ENCODE data around the gene CPAMD8. TPM values are rescaled to one million over a fixed set of nuclear protein-coding genes. Genes with fewer than 3 reads are reported as not detected.
A peak's percentile ranks its signal among the peaks of the same experiment; 100 is the strongest.
"Not testable (repeated sequence)": the region's sequence is repeated elsewhere in the genome, so short reads cannot be mapped to it uniquely, and the experiment has no call there.

Gene CPAMD8
- total and polyA plus RNA-seq, 9 of the 15 experiments (the other 6 are each of a cell fraction or from before 2014, with no cell fraction given) = 0.20 to 2.1 (median 1.3) TPM

GRCh38 chr19:17024941-17025340 is 1.7 kb downstream of the CPAMD8 start:
- peaks cover 19 to 34% of the 10 kb centered on the region in 2 experiments; a peak in 4 of 5 replicates for H3K27me3 ChIP-seq (ENCODE audit: control insufficient read depth in 2 of 2, insufficient read depth in 2 of 2, low read length in 2 of 2)
- CTCF ChIA-PET (ENCODE audit: low intra/inter-chr PET ratio); H3K9me1 ChIP-seq (ENCODE audit: control insufficient read depth, insufficient read depth, low read length); intact Hi-C loops (cut with micrococcal nuclease); H3K4me3 ChIP-seq; H3K36me3 ChIP-seq (ENCODE audit: control insufficient read depth, insufficient read depth, low read length); H2AFZ ChIP-seq (ENCODE audit: low read depth, low read length); H3K4me1 ChIP-seq (replicated peaks in 1 of 2; ENCODE audit: control insufficient read depth in 2 of 2, insufficient read depth in 2 of 2, low read length in 2 of 2); ATAC-seq; BruUV-seq (replicated peaks); in situ Hi-C loops (cut with MboI); FAIRE-seq; H3K27ac ChIP-seq (ENCODE audit: extremely low read depth, low read depth, low read length); H3K9ac ChIP-seq (ENCODE audit: insufficient read depth in 1 of 2, low read depth in 2 of 2, low read length in 2 of 2); H3K4me2 ChIP-seq (ENCODE audit: insufficient read depth, low read length); H3K79me2 ChIP-seq (ENCODE audit: control insufficient read depth, insufficient read depth, low read length); H3K9me3 ChIP-seq (replicated peaks; ENCODE audit: control insufficient read depth, insufficient read depth, low read depth, low read length); DNase-seq (ENCODE audit: extremely low read depth in 1 of 4, low spot score in 3 of 4); H4K20me1 ChIP-seq (replicated peaks; ENCODE audit: control insufficient read depth, insufficient read depth, low read length): not testable (repeated sequence)
- POLR2A ChIA-PET = interaction anchor here (0.6 kb wide), 1 partner anchor 244 kb away, joined by 3 read pairs; no protein-coding TSS in a partner anchor
- whole genome bisulfite sequencing (ENCODE audit: insufficient coverage, low coverage, missing lambda C conversion rate) = 3% methylated on average over 8 of the region's 8 CpGs
- TF ChIP-seq, protein P1, sequence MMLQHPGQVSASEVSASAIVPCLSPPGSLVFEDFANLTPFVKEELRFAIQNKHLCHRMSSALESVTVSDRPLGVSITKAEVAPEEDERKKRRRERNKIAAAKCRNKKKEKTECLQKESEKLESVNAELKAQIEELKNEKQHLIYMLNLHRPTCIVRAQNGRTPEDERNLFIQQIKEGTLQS (IDR thresholded peaks at IDR 0.05) = peak; percentile 17; the same call in 1 of the 2 replicates
- TF ChIP-seq, protein P1 (CRISPR knock-in tag; conservative IDR thresholded peaks at IDR 0.05) = not testable (repeated sequence)
- TF ChIP-seq EGR1 (conservative IDR thresholded peaks at IDR 0.05) (peak; percentile 19; the same call in 1 of the 2 replicates), FOSL1 (tag; conservative IDR thresholded peaks at IDR 0.05) (peak; percentile 23; the same call in 1 of the 2 replicates)

- TF ChIP-seq ZNF583 (CRISPR knock-in tag; IDR thresholded peaks at IDR 0.05) (peak; percentile 97), RBM39 (optimal IDR thresholded peaks at IDR 0.05; ENCODE audit: low read depth, low read length) (no peak)
- ATAC-seq = no peak
- ChIA-PET CTCF (ENCODE audit: low intra/inter-chr PET ratio) (no interaction called here), POLR2A (no interaction called here)
- H3K9me1 ChIP-seq (ENCODE audit: control insufficient read depth, insufficient read depth, low read length) = no peaks in the 10 kb centered on the region
- no peak overlapping the region for H2AFZ ChIP-seq (ENCODE audit: low read depth, low read length)
- H3K4me2 ChIP-seq (ENCODE audit: insufficient read depth, low read length) = no peak overlapping the region
- peaks cover 18 to 30% of the 10 kb centered on the region in 2 experiments; a peak in 4 of 5 replicates for H3K27me3 ChIP-seq (ENCODE audit: control insufficient read depth in 2 of 2, insufficient read depth in 2 of 2, low read length in 2 of 2)
- no peaks in the 10 kb centered on the region for H3K79me2 ChIP-seq (ENCODE audit: control insufficient read depth, insufficient read depth, low read length)
- 0% methylated on average over 3 of the region's 3 CpGs for WGBS (ENCODE audit: insufficient coverage, low coverage, missing lambda C conversion rate)
- no peak overlapping the region for H3K4me3 ChIP-seq
- no TSS peak for BruUV-seq (replicated peaks)
- H3K4me1 ChIP-seq (replicated peaks in 1 of 2; ENCODE audit: control insufficient read depth in 2 of 2, insufficient read depth in 2 of 2, low read length in 2 of 2) = peaks cover 0 to 3% of the 10 kb centered on the region in 2 experiments; a peak in 2 of 5 replicates
- no peak overlapping the region for H3K9ac ChIP-seq (ENCODE audit: insufficient read depth in 1 of 2, low read depth in 2 of 2, low read length in 2 of 2)
- H3K27ac ChIP-seq (ENCODE audit: extremely low read depth, low read depth, low read length) = no peak overlapping the region
- peaks cover 2% of the 10 kb centered on the region; the same call in 1 of the 2 replicates for H3K9me3 ChIP-seq (replicated peaks; ENCODE audit: control insufficient read depth, insufficient read depth, low read depth, low read length)
- no peak for FAIRE-seq
- no peaks in the 10 kb centered on the region for H3K36me3 ChIP-seq (ENCODE audit: control insufficient read depth, insufficient read depth, low read length)
- intact Hi-C loops (cut with micrococcal nuclease) (no loop called here), in situ Hi-C loops (cut with MboI) (no loop called here)
- DNase-seq (ENCODE audit: extremely low read depth in 1 of 4, low spot score in 3 of 4) = no peak
- no peaks in the 10 kb centered on the region for H4K20me1 ChIP-seq (replicated peaks; ENCODE audit: control insufficient read depth, insufficient read depth, low read length)
Measured at GRCh38 chr19:17023805-17024204, 2.8 kb downstream of the CPAMD8 start.
